ENCODE results near the gene BABAM2. TPM values are rescaled to one million over a fixed set of nuclear protein-coding genes. Genes with fewer than 3 reads are reported as not detected.
A peak's percentile ranks its signal among the peaks of the same experiment; 100 is the strongest.

Gene BABAM2
- polyA plus RNA-seq, 3 donors: 33.2 to 52.8 (median 49.3) TPM

DNA sequence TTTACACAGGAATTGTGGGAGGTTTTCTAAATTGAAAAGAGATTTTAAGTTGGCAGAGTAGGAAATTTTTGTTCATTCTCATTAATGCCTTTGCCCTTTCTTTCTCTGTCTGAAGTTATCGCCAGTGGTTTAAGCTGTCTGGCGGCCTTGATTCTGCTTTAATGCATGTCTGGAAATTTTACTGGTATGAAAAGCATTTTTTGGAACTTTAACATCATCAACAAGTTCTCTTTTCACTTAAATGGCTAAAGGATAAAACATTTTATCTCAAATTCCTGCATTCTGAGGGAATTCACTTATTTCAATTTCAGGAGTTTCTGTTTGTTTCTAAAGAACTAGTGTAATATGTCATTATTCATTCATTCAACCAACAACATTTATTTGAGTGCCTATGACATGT is 268.3 kb downstream of the BABAM2 start:
- H3K27ac Mint-ChIP-seq: no peak overlapping the region
- H3K27me3 Mint-ChIP-seq (ENCODE audit: low read depth in 3 of 3): no peaks in the 10 kb centered on the region
- whole genome bisulfite sequencing (ENCODE audit: insufficient coverage): no CpG with 5 or more reads among the region's 2 CpGs
- no peak for TF ChIP-seq CTCF (IDR thresholded peaks at IDR 0.05)
- peaks cover 9 to 13% (median 10%) of the 10 kb centered on the region in 7 donors for H3K9me3 Mint-ChIP-seq
- peaks cover 12% of the 10 kb centered on the region for H3K4me1 Mint-ChIP-seq
- peaks cover 6 to 11% of the 10 kb centered on the region in 2 donors for H3K9me3 ChIP-seq (replicated peaks in 1 of 2; ENCODE audit: control insufficient read depth in 1 of 2, insufficient read depth in 1 of 2, low read length in 2 of 2)
- H3K79me2 ChIP-seq (ENCODE audit: insufficient read depth, low read length): no peaks in the 10 kb centered on the region
- H3K27ac ChIP-seq (ENCODE audit: low read depth in 1 of 2, low read length in 2 of 2): no peak overlapping the region
- intact Hi-C loops (cut with micrococcal nuclease): no loop called here
- peaks cover 0 to 17% of the 10 kb centered on the region in 2 donors for H3K36me3 ChIP-seq (replicated peaks in 1 of 2; ENCODE audit: control insufficient read depth in 1 of 2, insufficient read depth in 2 of 2, low read length in 2 of 2)
- no peak overlapping the region for H3K4me2 ChIP-seq (replicated peaks; ENCODE audit: extremely low read depth, low read length, poor library complexity, severe bottlenecking)
- peaks cover 0 to 8% of the 10 kb centered on the region in 2 donors for H3K4me1 ChIP-seq (ENCODE audit: control insufficient read depth in 1 of 2, insufficient read depth in 2 of 2, low read length in 2 of 2)
- H3K9ac ChIP-seq (ENCODE audit: insufficient read depth, low read length, poor library complexity, severe bottlenecking): no peak overlapping the region
- H3K4me3 ChIP-seq (replicated peaks in 1 of 3; ENCODE audit: low read depth in 2 of 3, low read length in 3 of 3): no peak overlapping the region
- H3K4me3 Mint-ChIP-seq: no peak overlapping the region
- no peak overlapping the region for H2AFZ ChIP-seq (ENCODE audit: insufficient read depth, low read depth, low read length, poor library complexity, severe bottlenecking)
- peaks cover 19 to 23% of the 10 kb centered on the region in 2 donors for H3K36me3 Mint-ChIP-seq
- H4K20me1 ChIP-seq (ENCODE audit: insufficient read depth, low read length): no peaks in the 10 kb centered on the region
- DNase-seq: no peak
- H3K27me3 ChIP-seq (ENCODE audit: control insufficient read depth in 2 of 2, insufficient read depth in 2 of 2, low read length in 2 of 2): no peaks in the 10 kb centered on the region

- Histone ChIP-seq H3K4me3 (replicated peaks in 1 of 3; ENCODE audit: low read depth in 2 of 3, low read length in 3 of 3) (no peak overlapping the region), H3K4me1 (ENCODE audit: control insufficient read depth in 1 of 2, insufficient read depth in 2 of 2, low read length in 2 of 2) (peaks cover 0 to 8% of the 10 kb centered on the region in 2 donors), H3K4me2 (replicated peaks; ENCODE audit: extremely low read depth, low read length, poor library complexity, severe bottlenecking) (no peak overlapping the region), H2AFZ (ENCODE audit: insufficient read depth, low read depth, low read length, poor library complexity, severe bottlenecking) (no peak overlapping the region), H3K9ac (ENCODE audit: insufficient read depth, low read length, poor library complexity, severe bottlenecking) (no peak overlapping the region), H3K27ac (ENCODE audit: low read depth in 1 of 2, low read length in 2 of 2) (no peak overlapping the region), H4K20me1 (ENCODE audit: insufficient read depth, low read length) (no peaks in the 10 kb centered on the region), H3K79me2 (ENCODE audit: insufficient read depth, low read length) (no peaks in the 10 kb centered on the region), H3K27me3 (ENCODE audit: control insufficient read depth in 2 of 2, insufficient read depth in 2 of 2, low read length in 2 of 2) (no peaks in the 10 kb centered on the region), H3K9me3 (replicated peaks in 1 of 2; ENCODE audit: control insufficient read depth in 1 of 2, insufficient read depth in 1 of 2, low read length in 2 of 2) (peaks cover under 1 to 1% of the 10 kb centered on the region in 2 donors), H3K36me3 (replicated peaks in 1 of 2; ENCODE audit: control insufficient read depth in 1 of 2, insufficient read depth in 2 of 2, low read length in 2 of 2) (peaks cover 0 to 8% of the 10 kb centered on the region in 2 donors)
- Mint-ChIP-seq H3K9me3 (peaks cover 1 to 5% (median 2%) of the 10 kb centered on the region in 7 donors), H3K27ac (peak overlapping the region in 2 of 7 donors; percentile 45 to 78), H3K4me1 (peaks cover 8% of the 10 kb centered on the region), H3K4me3 (no peak overlapping the region), H3K36me3 (peaks cover 21 to 22% of the 10 kb centered on the region in 2 donors), H3K27me3 (ENCODE audit: low read depth in 3 of 3) (no peaks in the 10 kb centered on the region)
- DNase-seq: no peak
- intact Hi-C loops (cut with micrococcal nuclease): no loop called here
- TF ChIP-seq CTCF (IDR thresholded peaks at IDR 0.05): no peak
- 56% methylated on average over 2 of the region's 3 CpGs for WGBS (ENCODE audit: insufficient coverage)
Observed at GRCh38 chr2:28160986-28161425, 270.5 kb downstream of the BABAM2 start.
